Ureter (tissue), 1 donor: Measurements from ENCODE around the gene TSSC4. TPM values are rescaled to one million over a fixed set of nuclear protein-coding genes. Genes with fewer than 3 reads are reported as not detected.

Experiments
- DNase-seq: peaks from one replicate; pipeline ENCODE4 v3.0.0-alpha.2; 2020; ENCODE audit warnings: low spot score
- total RNA-seq: library from RNA; stranded (reverse); gene quantifications from one replicate; pipeline ENCODE4 v1.2.4, GENCODE V29; 2023
- donor health status: DM: yes; HTN: yes; CAD: no.

The TSSC4 gene
- total RNA-seq, 1 donor from 2014 or later = 41.6 TPM

DNA sequence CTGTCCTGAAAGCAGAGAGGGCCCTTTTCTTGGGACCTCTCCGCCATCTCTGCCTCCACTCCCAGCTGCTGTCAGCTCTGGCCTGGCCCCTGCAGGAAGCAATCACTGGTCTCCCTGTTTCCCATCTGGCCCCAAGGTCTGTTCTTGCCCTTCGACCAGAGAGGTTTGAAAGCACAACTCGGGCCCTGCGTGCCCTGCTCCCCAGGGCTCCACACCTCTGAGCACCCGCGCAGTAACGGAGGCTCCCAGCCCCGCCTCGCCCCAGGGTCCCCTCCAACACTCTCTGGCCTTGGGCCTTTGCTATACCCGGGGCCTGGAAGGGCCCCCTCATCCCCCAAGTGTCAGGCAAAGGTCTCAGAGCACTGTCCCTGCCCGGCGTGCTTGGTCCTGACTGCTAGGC is 31.2 kb upstream of the TSSC4 start:
- no peak for DNase-seq

DNA sequence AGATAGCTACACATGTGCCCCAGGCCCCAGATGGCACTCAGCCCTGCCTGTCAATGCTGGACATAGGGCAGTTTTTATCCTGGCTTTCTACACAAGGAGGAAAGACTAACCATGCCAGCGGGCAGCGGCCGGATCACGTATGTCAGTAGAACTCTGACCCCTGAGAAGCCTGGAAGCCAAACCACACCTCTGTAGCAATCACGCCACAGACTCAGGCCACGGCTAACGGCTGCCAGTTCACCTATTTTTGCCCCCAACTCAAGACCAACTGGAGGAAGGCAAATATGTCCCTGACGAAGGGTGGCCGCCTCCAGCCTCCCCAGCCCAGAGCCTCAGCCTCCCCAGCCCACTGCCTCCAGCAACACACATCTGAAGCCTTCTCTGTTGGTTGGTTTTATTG is 30.7 kb upstream of the TSSC4 start:
- DNase-seq = no peak

DNA sequence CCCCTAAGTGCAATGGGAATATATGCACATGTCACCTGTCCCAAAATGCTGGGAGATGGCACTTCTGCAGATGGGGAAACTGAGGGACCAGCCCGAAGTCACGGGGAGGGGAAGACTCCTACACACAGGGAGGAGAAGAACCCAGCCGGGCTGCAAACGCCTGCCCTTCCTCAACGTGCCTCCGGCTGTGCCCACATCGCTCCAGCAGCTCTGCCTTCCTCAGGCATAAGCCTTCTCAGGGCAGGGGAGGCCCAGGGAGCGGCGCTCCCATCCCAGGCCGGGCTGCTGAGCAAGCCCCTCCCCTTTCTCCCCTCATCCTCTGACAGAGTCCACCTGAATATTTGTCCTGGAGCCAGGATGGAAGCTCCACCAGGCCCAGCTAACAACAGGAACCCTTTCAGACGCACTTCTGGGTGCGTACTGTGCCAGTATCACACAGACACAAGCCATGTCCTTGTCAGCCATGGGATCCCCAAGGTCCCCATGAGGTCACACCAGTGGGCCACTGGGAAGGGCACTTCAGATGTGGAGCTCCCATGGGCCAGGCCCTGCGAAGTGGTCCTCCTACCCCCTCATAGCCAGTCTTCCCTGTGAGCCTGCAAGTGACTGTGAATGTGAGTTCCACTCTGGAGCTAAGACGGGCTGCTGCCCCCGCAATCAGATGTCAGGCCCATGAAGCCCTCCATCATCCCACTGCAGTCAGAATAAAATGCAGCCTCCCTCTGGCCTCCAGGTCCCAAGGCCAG is 25.9 kb upstream of the TSSC4 start:
- DNase-seq = no peak

DNA sequence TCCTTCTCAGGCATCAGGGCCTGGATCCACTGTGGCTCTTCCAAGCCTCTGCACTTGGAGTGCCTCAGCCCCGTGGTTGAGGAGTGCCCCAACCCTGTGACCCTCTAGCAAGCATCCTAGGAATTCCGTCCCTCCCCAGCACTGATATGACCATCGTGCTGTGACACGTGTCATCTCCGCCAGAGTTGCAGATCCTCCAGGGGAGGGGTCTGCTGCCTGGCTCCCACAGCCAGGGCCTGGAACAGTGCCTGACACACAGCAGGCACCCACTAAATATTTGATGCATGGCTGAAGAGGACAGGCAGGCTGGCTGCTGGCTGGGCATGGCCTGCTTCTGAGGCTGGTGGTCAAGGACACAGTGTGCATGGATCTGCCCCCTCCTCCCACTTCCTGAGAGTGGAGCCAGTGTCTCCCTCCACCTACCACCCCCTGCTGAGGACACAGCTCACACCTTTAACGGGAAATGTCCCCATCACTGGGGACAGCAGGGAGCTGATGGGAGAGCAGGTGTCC is 25.2 kb upstream of the TSSC4 start:
- DNase-seq = no peak

DNA sequence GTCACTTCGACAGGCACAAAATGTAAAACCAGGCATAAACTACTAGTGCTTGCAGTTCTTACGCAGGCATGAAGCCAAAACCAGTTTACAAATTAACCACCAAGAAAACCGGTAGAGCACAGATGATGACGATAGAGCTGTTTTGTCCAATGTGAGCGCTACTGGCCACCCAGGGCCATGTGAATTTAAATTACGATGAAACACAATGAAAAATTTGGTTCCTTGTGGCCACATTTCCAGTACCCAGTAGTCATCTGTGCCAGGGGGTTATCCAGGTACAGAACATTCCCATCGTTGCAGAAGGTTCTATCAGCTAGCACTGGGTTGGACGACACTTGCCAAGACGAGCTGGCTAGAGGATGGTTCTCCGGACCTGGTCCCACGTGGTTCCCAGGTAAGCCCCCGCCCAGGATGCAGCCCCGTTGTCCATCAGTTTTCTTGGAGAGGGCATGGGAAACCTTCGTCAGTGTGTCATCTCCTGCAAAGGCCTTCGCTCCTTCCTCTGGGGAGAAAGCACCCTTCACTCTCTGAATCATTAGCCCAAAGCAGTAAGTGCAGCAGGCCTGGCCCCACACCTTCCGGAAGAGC is 24.5 kb upstream of the TSSC4 start:
- peak; percentile 67 for DNase-seq

DNA sequence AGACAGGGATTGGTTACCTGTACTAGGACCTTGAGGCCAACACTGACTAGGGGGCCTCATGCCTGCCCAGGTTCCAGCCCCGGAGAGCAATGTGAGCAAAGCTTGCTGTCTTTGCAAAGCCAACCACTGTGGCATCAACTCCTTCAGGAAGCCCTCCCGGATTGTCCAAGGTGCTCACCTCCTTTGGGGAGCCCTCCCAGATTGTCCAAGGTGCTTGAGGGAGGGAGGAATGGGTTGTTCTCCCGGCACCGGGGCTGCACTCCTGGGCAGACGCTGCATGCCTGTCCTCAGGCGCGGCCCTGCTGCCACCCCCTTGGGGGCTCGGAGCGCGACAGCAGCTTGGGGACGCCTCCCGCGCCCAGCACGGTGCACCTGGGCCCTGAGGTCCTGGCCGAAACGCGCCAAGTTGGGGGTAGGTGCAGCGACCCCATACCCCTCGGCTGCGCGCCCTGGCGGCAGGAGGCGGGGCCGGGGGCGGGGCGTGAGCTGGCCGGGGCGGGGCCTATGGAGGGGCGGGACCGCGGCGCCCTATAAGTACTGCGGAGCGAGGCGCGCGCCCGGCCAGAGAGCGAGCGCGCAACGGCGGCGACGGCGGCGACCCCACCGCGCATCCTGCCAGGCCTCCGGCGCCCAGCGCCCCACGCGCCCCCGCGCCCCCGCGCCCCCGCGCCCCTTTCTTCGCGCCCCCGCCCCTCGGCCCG is 23.6 kb upstream of the TSSC4 start, which contains the start of gene CD81:
TSS of gene CD81 (plus strand) at position 560 of the 701 bp plus-strand sequence. CDS start 240 bp downstream, outside the sequence.
- DNase-seq = peak; percentile 65

DNA sequence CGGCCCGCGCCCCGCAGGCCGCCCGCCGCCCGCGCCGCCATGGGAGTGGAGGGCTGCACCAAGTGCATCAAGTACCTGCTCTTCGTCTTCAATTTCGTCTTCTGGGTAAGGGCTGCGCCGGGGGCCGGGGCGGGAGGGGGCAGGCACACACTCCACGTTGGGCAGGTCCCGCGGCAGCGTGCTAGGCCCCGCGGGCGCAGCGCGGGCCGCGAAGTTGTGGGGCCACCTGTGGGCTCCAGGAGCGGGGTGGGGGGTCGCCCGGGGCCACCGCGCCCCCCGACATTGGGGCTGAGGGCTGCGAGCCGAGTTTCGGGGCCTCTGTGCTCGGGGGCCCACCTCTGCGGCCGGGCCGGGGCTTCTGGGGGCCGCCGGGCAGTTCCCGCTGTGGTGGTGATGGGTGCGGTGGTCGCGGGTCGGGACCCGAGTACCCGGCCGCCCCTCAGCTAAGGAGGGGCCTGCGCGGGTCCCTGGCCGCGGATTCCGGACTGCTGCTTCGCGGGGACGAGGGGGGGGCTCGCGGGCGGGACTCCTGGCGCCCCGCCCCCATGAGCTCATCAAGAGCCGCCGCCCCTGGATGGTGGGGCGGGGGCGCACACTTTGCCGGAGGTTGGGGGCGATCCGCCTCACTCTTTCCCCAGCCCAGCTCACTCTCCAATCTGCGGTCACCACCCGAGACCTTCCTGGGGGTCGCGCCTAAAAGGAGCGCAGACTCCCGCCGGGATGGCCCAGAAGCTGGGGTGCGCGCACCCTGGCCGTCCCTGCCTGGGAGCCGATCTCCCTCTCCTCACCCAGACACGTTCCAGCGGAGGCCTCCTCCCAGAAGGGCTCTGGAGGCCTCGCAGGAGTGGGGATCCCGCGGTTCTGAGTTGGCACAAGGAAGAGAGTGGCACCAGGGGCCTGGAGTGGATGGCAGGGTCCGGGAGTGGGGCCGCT is 22.8 kb upstream of the TSSC4 start:
- peak; percentile 73 for DNase-seq

DNA sequence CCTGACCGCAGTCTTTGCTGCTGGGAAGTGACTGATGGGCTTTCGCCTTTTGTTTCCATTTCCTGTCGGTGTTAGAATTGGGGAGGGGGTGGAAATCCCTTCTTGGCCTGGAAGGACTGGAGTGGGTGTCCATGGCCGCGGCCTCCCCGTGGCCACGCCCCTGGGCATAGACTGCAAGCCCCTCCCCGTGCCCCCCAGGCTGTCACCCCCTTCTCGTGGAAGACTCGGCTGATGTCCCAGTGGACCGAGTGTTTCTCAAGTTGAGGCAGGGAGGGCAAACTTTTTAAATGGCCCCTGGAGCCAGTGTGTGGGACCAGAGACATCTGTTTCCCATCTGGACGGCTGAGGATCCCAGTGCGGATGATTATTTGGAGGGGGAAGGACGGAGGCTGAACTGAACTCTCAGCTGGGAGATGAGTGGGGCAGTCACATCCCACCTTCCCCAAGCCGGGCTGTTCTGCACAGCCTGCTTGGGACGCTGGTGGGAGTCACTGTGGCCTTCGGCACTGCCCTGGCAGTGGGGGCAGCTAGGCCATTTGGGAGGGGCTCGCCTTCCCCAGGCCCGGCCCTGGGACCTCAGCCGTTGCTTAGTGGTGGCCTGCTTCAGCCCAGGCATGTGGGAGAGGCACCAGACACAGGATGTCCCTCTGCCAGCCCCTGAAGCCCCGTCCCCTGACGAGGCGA is 21.9 kb upstream of the TSSC4 start:
- DNase-seq = peak; percentile 57

DNA sequence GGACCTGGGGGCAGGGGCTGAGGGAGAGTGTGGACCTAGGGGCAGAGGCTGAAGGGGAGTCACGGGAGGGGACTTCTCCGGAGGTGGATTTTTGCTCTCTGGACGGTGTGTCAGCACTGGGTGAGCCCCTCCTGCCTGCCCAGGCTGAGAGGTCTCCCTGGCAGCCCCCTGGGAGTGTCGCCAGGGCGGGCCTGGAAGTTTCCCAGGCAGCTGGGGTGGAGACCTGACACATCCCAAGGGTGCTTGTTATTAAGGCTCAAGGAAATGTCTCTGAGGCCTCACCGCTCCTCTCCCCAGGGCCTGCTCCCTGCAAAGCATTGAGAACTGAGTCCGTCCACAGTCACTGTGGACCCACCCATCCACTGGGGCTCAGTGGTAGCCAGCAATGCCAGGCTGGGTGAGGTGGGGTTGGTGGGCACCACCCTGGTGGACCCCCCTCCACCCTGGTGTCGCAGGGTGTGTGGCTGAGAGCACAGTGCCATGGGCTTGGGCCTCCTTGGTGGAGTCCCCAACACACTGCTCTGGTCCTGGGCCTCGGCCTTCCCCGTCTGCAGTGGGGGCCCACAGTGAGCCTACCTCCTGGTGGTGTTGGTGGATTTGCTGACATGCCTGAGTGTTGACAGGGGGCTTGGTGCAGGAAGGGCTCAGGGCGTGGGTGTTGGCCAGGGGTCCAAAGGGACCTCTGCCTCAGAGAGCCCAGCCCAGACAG is 20.9 kb upstream of the TSSC4 start:
- DNase-seq = no peak

DNA sequence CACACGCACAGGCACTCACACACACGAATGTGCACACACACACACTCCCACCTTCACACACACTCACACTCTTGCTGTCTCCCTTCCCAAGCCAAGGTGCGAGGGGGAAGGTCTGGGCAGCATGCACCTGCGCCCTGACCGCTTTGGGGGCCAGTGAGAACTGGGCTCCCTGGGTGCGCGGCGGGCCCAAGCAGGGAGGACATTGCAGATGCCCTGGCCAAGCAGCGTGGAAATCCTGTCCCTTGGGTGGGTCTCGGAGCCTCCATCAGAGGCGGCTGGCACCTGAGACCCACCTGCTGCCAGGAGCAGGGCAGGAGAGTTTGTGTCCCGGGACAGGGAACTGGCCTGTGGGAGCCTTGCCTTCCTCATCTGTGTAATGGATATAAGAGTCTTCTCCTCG is 20.2 kb upstream of the TSSC4 start:
- no peak for DNase-seq

DNA sequence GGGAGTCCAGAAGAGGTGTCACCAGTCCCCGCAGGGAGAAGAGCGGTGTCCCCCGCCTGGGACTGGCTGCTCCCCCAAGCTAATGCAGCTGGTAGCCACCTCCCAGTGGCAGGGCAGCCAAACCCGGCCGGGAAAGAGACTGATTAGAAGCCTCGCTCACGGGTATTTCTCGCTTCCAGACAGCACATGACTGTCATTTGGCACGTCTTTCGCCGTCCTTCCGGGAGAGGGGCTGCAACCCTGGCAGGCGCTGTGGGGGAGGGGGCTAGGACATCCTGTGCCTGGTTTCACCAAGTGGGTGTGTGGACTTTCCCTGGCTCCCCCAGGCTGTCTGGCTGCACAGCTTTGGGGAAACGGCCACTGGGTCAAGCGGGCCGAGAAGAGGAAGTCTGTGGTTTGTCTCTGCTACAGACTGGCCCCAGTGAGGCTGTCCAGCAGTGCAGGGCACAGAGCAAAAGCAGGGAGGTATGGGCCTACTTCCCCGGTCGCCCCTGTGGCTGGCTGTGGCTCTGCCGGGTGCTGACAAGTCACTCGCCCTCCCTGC is 19.7 kb upstream of the TSSC4 start:
- DNase-seq = no peak

DNA sequence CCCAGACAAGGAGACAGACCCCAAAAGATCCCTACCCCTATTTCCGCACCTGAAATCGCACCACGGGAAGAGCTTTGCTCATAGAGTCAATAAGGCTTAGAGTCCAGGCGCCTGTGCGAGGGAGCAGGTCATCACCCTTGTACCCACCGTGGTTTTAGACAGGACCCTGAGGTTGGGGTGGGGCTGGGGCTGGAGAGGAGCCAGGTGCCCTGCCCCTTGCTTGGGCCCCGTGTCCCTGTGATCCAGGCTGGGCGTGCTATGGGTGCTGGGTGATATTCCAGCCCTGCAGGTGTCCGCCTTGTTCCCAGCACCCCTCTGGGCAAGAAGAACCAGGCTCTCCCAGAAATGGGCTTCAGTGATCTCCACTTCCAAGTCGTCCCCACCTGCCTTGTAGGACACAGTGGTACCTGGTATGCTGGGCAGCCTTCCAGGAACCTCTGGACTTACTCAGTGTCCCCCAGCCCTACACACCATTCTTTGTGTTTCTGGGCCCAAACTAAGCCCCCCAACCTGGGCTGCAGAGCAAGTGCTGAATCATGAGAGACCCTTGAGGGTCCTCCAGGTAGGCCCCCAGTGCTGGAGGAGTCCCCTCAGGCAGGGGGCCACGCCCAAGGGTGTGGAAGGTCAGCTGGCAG is 18.9 kb upstream of the TSSC4 start:
- DNase-seq = no peak

DNA sequence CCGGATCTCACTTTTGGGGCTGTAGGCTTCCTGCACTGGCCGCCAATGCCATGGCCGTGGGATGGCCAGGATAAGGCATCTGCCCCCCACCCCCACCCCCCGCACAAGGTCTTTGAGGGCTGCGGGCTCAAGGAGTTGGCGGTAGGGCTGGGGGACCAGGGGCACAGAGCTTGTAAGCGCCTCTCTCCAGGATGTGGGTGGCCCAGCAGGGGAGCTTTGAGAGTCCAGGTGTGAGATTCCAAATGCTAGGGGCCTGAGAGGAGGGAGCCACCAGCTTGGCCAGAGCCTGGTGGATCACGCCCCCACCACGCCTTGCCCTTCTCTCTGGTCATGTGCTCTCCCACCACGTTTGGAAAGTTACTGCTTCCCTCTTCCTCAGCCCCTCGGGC is 18.4 kb upstream of the TSSC4 start:
- DNase-seq = no peak

DNA sequence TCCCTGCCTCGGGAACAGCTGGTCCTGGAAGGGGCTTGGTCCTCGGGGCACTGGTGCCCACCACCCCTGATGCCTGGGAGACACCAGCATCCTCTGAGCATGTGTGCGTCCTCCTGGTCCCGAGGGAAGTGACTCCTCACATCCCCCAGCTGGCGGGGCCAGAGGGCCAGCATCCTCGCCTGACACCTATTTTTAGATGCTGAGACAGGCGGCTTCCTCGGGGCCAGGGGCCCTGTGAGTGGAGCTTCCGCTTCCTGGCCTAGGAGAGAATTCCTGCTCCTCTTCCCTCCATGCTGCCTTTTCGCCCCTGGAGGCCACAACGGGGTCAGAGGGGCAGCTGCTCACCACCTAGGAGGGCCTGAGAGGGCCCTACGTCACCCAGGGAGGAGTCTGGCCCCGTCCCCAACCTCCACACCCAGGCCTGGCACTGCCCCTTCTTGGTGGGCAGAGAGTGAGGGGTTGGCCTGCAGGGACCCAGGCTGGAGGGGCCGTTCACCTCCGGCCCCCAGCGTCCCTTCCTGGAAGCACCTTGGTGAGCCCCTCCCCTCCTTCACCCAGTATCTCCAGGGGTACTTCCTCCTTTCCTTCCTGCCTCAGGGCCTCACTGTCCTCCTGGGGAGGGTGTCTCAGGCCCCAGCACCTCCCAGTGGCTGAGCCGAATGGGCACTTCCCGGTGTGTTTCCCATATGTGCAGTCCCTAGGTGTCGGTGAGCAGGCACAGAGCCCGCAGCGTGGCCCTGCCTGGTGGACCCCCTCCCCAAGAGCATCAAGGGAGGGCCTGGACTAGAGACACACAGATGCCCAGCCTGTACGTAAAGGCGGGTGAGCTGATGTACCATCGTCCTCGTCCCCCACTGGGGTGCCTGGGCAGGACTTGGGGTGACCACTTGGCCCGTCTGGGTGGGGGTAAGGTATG is 17.4 kb upstream of the TSSC4 start:
- no peak for DNase-seq

DNA sequence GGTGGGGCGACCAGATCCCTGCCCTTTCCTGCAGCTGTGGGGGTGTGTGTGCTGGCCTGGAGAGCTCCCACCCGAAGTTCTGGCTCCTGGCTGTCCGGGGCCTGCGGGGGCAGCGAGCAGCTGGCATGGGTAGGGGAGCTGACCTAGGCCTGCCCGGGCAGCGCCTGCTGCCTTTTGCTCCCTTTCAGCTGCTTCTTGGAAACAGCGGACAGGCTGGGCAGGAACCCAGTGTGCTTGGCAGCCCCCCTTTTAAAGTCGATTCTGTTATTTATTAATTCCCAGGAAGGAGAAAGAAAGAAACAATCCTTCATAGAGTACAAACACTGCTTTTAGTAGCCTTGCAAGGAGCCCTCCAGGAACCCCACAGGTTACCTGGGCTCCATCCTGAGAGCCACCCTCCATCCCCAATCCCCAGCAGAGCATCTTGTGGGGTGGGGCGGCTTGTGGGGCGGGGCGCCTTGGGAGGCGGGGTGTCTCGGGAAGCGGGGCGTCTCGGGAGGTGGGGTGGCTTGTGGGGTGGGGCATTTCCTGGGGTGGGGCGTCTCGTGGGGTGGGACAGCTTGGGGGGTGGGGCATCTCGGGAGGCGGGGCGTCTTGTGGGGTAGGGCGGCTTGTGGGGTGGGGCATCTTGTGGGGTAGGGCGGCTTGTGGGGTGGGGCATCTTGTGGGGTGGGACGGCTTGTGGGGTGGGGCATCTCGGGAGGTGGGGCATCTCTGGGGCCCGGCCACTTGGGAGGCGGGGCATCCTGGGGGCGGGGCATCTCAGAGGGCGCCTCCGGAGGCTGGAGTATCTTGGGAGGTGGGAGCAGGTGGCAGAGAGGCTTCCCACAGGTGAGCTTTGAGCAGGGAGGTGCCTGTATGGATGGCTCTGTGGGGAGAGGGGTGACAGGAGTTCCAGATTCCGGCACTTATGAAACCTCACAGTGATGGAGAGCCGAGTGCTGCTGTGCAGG is 16.4 kb upstream of the TSSC4 start:
- DNase-seq = peak; percentile 71

DNA sequence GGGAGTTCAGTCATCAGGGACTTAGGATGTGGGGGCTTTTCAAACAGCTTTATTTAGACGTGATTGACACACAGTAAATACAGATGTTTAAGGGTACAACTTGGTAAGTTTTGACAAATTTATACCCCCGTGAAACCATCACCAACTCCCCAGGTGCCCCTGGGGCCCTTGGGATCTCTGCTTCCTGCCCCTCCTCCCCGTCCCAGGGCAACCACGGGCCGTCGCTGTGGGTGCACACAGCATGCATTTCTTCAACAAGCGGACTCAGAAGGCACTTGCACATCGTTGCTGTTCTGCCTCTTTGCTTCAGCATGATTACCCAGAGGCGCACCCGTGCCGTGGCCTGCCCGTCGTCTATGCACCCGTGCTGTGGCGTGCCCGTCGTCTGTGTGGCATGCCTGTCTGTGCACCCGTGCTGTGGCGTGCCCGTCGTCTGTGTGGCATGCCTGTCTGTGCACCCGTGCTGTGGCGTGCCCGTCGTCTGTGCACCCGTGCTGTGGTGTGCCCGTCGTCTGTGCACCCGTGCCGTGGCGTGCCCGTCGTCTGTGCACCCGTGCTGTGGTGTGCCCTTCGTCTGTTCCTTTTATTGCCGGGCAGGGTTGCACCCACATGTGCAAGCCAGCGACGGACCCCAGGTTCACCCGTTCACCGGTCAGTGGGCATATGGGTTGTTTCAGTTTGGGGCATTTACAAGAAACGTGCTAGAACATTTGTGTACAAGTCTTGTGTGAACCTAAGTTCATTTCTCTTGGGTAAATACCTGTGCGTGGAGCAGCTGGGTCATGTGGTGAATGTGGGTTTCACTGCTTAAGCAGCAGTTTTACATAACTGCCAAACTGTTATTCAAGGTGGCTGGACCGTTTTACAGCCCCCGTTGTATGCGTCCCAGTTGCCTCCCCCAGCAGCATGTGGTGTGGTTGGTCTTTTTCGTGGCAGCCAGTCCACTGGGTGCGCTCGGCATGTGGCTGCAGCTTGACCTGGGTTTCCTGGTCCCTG is 15.1 kb upstream of the TSSC4 start:
- DNase-seq = no peak
